Neural cell (in vitro differentiated cells): ENCODE measurements around the gene CHMP1A.

ENCODE experiments used
- CTCF ChIP-seq: fragments of 450-650 bp; IDR thresholded peaks from 2 replicates; pipeline ENCODE4 v1.5.1; 2014; ENCODE audit warnings: antibody characterized with exemption, mild to moderate bottlenecking, moderate library complexity; ENCODE audit not compliant: poor library complexity, severe bottlenecking
- EZH2 ChIP-seq: fragments of 200-600, 300-800 bp; shearing (Covaris generic), sonication (generic); IDR thresholded peaks from 2 replicates; pipeline ENCODE4 v1.6.1; 2014; ENCODE audit warnings: antibody characterized with exemption, low read length, borderline replicate concordance, mild to moderate bottlenecking; ENCODE audit not compliant: insufficient read depth, poor library complexity, severe bottlenecking
- MXI1 ChIP-seq: fragments of 450-650 bp; conservative IDR thresholded peaks from 2 replicates; pipeline ENCODE4 v1.6.1; 2014; ENCODE audit warnings: antibody characterized with exemption, mild to moderate bottlenecking; ENCODE audit not compliant: poor library complexity, severe bottlenecking
- POLR2AphosphoS5 ChIP-seq: IDR thresholded peaks from 2 replicates; pipeline ENCODE4 v1.6.1; 2012
- TAF1 ChIP-seq: IDR thresholded peaks from 2 replicates; pipeline ENCODE4 v1.6.1; 2012; ENCODE audit warnings: low read depth

GRCh38 chr16:89688395-89688794 lies 30.9 kb upstream of the CHMP1A start:
- TF ChIP-seq POLR2AphosphoS5 (no peak), CTCF (no peak), TAF1 (no peak), MXI1 (no peak), EZH2 (no peak)
